AG04450 (cell line): Measurements from ENCODE around the gene TMEM181. TPM values are rescaled to one million over a fixed set of nuclear protein-coding genes. Genes with fewer than 3 reads are reported as not detected.

Experiments
- CTCF ChIA-PET: fragments of 300-600, 350-600 bp; formaldehyde crosslinking; extraction: SDS; loops from one replicate; lab custom pipeline; 2022; ENCODE audit warnings: antibody characterized with exemption, inconsistent platforms; lab: Charles Lee
- POLR2A ChIA-PET: fragments of 350-600 bp; formaldehyde crosslinking; extraction: SDS; loops from one replicate; lab custom pipeline; 2021; ENCODE audit warnings: antibody characterized with exemption, inconsistent platforms; lab: Yijun Ruan, JAX
- DNase-seq: peaks from one replicate; pipeline ENCODE4 v3.0.0-alpha.2; 2011; ENCODE audit warnings: low read depth, low spot score
- H3K27ac ChIP-seq: one replicate; pipeline ENCODE4 v1.5.1; 2012; ENCODE audit warnings: low read depth, low read length, control low read depth
- H3K27me3 ChIP-seq: one replicate; pipeline ENCODE4 v1.6.0; 2012; ENCODE audit warnings: low read length; ENCODE audit not compliant: control insufficient read depth, insufficient read depth
- H3K4me3 ChIP-seq: 2 replicates; pipeline ENCODE4 v1.5.1; 2011; ENCODE audit warnings: mild to moderate bottlenecking, low read depth, low read length, control low read depth
- H3K9me3 ChIP-seq: 2 replicates; pipeline ENCODE4 v1.5.1; 2012; ENCODE audit warnings: low read length; ENCODE audit not compliant: control insufficient read depth, insufficient read depth
- CTCF ChIP-seq: IDR thresholded peaks from 2 replicates; pipeline ENCODE4 v1.5.1; 2011; ENCODE audit warnings: low read depth, low read length, control low read depth, inconsistent platforms
- polyA plus RNA-seq: library from polyadenylated mRNA; depleted of rRNA; stranded (reverse); fragments of >200 nt; gene quantifications from 2 replicates; pipeline ENCODE4 v1.2.3, GENCODE V29; 2011

The TMEM181 gene
- polyA plus RNA-seq, 1 experiment = 44.1 TPM

- ChIA-PET CTCF (interaction anchor here (1.7 kb wide), 1 partner anchor 295 kb away, joined by 8 read pairs; no protein-coding TSS in a partner anchor), POLR2A (no interaction called here)
- DNase-seq = no peak
- H3K4me3 ChIP-seq = no peak overlapping the region
- TF ChIP-seq CTCF = no peak
- no peaks in the 10 kb centered on the region for H3K27me3 ChIP-seq
- H3K27ac ChIP-seq = no peak overlapping the region
- H3K9me3 ChIP-seq = no peaks in the 10 kb centered on the region
Observed at GRCh38 chr6:158516098-158516497, 43.8 kb upstream of the TMEM181 start.

GRCh38 chr6:158517038-158517437, 42.9 kb upstream of the TMEM181 start:
- CTCF ChIA-PET = interaction anchor here (1.7 kb wide), 1 partner anchor 296 kb away, joined by 8 read pairs; no protein-coding TSS in a partner anchor
- DNase-seq = no peak
- no peak for TF ChIP-seq CTCF
- Histone ChIP-seq H3K4me3 (no peak overlapping the region), H3K27ac (no peak overlapping the region), H3K27me3 (no peaks in the 10 kb centered on the region), H3K9me3 (no peaks in the 10 kb centered on the region)
- POLR2A ChIA-PET = no interaction called here

- ChIA-PET POLR2A (no interaction called here), CTCF (interaction anchor here (1.7 kb wide), 1 partner anchor 297 kb away, joined by 8 read pairs; no protein-coding TSS in a partner anchor)
- Histone ChIP-seq H3K4me3 (no peak overlapping the region), H3K27me3 (no peaks in the 10 kb centered on the region), H3K9me3 (no peaks in the 10 kb centered on the region), H3K27ac (peak overlapping the region; percentile 11)
- TF ChIP-seq CTCF = no peak
- DNase-seq = no peak
Observed at GRCh38 chr6:158517581-158517980, 42.3 kb upstream of the TMEM181 start.

GRCh38 chr6:158518191-158519127, 41.4 kb upstream of the TMEM181 start:
- peak; percentile 72 for TF ChIP-seq CTCF
- peak overlapping the region; percentile 58 for H3K27ac ChIP-seq
- H3K27me3 ChIP-seq = no peaks in the 10 kb centered on the region
- H3K9me3 ChIP-seq = no peaks in the 10 kb centered on the region
- peak; percentile 43 for DNase-seq
- ChIA-PET CTCF (interaction anchor here (0.6 to 2.3 kb wide), 26 partner anchors 8 to 313 kb away, joined by 3 to 46 read pairs (median 4); no protein-coding TSS in a partner anchor), POLR2A (interaction anchor here (0.7 to 0.9 kb wide), 3 partner anchors 145 to 299 kb away, joined by 3 read pairs; no protein-coding TSS in a partner anchor)
- peak overlapping the region; percentile 54 for H3K4me3 ChIP-seq
